ENCODE results near the gene CCL2. TPM values are rescaled to one million over a fixed set of nuclear protein-coding genes. Genes with fewer than 3 reads are reported as not detected.

Gene CCL2
- total and polyA plus RNA-seq, 2 experiments from 2014 or later, result 1.5 to 18.5 TPM

DNA sequence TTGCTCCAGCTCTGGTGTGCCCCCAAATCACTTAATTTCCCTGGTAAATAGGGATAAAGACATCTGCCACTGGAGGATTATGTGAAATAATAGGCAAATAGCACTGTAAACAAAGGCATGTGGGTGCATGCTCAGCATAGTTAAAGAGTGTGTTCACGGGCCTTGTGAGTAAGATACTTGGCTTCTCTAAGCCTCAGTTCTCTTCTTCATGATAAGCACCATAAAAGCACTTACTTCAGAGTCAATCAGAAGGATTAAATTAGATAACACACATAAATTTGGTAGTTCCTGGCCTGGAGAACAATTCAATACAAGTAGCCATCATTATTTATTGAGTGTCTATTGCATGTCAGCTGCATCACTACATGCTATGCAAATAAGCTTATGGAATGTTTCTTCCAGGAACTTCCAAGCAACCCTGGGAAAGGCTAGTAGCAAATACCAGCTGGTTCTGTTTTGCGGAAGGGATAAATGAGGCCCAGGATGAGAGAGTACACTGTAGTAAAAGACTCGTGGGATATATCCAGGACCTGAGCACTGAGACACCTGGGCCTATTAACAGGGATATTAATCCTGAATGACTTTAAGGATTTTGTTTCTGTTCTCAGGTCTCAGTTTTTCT, 45.0 kb downstream of the CCL2 start (continued):
- TF ChIP-seq ZNF114 (CRISPR knock-in tag; IDR thresholded peaks at IDR 0.05) (no peak), STAT1 (IDR thresholded peaks at IDR 0.05; ENCODE audit: unreplicated experiment) (no peak)
- TF ChIP-seq, protein P1, sequence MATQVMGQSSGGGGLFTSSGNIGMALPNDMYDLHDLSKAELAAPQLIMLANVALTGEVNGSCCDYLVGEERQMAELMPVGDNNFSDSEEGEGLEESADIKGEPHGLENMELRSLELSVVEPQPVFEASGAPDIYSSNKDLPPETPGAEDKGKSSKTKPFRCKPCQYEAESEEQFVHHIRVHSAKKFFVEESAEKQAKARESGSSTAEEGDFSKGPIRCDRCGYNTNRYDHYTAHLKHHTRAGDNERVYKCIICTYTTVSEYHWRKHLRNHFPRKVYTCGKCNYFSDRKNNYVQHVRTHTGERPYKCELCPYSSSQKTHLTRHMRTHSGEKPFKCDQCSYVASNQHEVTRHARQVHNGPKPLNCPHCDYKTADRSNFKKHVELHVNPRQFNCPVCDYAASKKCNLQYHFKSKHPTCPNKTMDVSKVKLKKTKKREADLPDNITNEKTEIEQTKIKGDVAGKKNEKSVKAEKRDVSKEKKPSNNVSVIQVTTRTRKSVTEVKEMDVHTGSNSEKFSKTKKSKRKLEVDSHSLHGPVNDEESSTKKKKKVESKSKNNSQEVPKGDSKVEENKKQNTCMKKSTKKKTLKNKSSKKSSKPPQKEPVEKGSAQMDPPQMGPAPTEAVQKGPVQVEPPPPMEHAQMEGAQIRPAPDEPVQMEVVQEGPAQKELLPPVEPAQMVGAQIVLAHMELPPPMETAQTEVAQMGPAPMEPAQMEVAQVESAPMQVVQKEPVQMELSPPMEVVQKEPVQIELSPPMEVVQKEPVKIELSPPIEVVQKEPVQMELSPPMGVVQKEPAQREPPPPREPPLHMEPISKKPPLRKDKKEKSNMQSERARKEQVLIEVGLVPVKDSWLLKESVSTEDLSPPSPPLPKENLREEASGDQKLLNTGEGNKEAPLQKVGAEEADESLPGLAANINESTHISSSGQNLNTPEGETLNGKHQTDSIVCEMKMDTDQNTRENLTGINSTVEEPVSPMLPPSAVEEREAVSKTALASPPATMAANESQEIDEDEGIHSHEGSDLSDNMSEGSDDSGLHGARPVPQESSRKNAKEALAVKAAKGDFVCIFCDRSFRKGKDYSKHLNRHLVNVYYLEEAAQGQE (IDR thresholded peaks at IDR 0.05; ENCODE audit: unreplicated experiment), result no peak

DNA sequence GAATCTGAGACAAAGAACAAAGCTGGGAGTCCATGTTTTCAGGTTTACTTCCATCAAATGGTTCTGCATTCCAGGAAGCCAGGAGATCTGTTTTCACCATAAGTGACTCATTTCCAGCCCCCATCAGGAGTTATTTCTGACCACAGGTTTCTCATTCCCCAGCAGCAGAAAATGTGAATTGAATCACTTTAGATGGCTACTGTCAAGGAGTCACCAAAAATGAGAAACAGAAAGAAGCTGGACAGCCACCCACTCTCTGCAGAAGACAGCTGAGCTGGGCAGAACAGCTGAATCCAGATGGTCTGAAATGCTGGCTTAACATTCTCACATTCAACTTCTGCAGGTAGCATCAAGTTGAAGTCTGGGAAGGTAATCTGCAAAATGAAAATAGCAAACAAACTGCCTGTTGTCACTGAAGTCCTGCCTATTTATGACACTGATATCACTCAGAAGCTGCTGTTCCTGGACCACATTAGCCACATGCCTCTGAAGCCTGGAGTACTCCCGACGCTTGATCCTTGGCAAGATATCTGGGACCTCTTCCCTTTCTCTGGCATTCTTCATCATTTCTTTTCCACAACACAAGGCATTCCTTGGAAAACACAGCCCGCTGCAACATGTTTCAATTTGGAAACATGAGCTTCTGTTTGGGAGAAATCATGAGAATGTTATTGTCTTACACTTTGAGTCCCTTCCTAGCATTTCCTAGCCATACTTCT, 45.7 kb downstream of the CCL2 start:
- Histone ChIP-seq H3K4me2 (no peak overlapping the region), H3K4me1 (ENCODE audit: insufficient read depth) (peaks cover 5% of the 10 kb centered on the region; the same call in 1 of the 2 replicates), H3K9me2 (ENCODE audit: insufficient read depth) (no peaks in the 10 kb centered on the region; the same call in 1 of the 2 replicates), H3K27ac (ENCODE audit: low read depth) (no peak overlapping the region), H3K4me3 (no peak overlapping the region), H4K20me1 (replicated peaks; ENCODE audit: insufficient read depth) (no peaks in the 10 kb centered on the region), H3F3A (replicated peaks; ENCODE audit: low read depth) (no peaks in the 10 kb centered on the region), H3K27me3 (ENCODE audit: insufficient read depth) (peaks cover 4% of the 10 kb centered on the region; the same call in 1 of the 2 replicates), H3K79me2 (replicated peaks; ENCODE audit: insufficient read depth) (no peaks in the 10 kb centered on the region), H2AFZ (no peak overlapping the region), H3K36me3 (ENCODE audit: insufficient read depth) (no peaks in the 10 kb centered on the region)
- Mint-ChIP-seq H3K27ac (no peak overlapping the region), H3K4me3 (no peak overlapping the region), H3K4me1 (peaks cover 6% of the 10 kb centered on the region; the same call in 2 of the 3 replicates), H3K36me3 (ENCODE audit: low read depth) (no peaks in the 10 kb centered on the region), H3K9me3 (no peaks in the 10 kb centered on the region), H3K27me3 (ENCODE audit: insufficient read depth, low read depth, poor library complexity) (peaks cover 11% of the 10 kb centered on the region)
- ATAC-seq, result no peak
- DNase-seq (ENCODE audit: low spot score), result no peak
- TF ChIP-seq, protein P2, sequence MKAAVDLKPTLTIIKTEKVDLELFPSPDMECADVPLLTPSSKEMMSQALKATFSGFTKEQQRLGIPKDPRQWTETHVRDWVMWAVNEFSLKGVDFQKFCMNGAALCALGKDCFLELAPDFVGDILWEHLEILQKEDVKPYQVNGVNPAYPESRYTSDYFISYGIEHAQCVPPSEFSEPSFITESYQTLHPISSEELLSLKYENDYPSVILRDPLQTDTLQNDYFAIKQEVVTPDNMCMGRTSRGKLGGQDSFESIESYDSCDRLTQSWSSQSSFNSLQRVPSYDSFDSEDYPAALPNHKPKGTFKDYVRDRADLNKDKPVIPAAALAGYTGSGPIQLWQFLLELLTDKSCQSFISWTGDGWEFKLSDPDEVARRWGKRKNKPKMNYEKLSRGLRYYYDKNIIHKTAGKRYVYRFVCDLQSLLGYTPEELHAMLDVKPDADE (IDR thresholded peaks at IDR 0.05), result no peak
- TF ChIP-seq EZH2phosphoT487 (IDR thresholded peaks at IDR 0.05; ENCODE audit: unreplicated experiment) (no peak), NANOG (IDR thresholded peaks at IDR 0.05; ENCODE audit: borderline replicate concordance) (no peak), STAT1 (IDR thresholded peaks at IDR 0.05; ENCODE audit: unreplicated experiment) (no peak), JUNB (IDR thresholded peaks at IDR 0.05; ENCODE audit: unreplicated experiment) (no peak), ZNF114 (CRISPR knock-in tag; IDR thresholded peaks at IDR 0.05) (no peak), ZNF331 (CRISPR knock-in tag; IDR thresholded peaks at IDR 0.05; ENCODE audit: low read depth) (no peak)
- TF ChIP-seq, protein P3, sequence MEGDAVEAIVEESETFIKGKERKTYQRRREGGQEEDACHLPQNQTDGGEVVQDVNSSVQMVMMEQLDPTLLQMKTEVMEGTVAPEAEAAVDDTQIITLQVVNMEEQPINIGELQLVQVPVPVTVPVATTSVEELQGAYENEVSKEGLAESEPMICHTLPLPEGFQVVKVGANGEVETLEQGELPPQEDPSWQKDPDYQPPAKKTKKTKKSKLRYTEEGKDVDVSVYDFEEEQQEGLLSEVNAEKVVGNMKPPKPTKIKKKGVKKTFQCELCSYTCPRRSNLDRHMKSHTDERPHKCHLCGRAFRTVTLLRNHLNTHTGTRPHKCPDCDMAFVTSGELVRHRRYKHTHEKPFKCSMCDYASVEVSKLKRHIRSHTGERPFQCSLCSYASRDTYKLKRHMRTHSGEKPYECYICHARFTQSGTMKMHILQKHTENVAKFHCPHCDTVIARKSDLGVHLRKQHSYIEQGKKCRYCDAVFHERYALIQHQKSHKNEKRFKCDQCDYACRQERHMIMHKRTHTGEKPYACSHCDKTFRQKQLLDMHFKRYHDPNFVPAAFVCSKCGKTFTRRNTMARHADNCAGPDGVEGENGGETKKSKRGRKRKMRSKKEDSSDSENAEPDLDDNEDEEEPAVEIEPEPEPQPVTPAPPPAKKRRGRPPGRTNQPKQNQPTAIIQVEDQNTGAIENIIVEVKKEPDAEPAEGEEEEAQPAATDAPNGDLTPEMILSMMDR (conservative IDR thresholded peaks at IDR 0.05; ENCODE audit: low read depth in 2 of 2), result no peak
- TF ChIP-seq, protein P1 (IDR thresholded peaks at IDR 0.05; ENCODE audit: unreplicated experiment), result no peak

Data from GM23338 (cell line).